ENCODE data around the gene RNF144A.

The RNF144A gene

GRCh38 chr2:6908291-6908690 is 8.9 kb upstream of the RNF144A start:
- DNase-seq (ENCODE audit: low spot score), result no peak

GRCh38 chr2:6909431-6910385 is 7.5 kb upstream of the RNF144A start:
- DNase-seq (ENCODE audit: low spot score), result no peak

GRCh38 chr2:6911721-6912120 is 5.5 kb upstream of the RNF144A start:
- no peak for DNase-seq (ENCODE audit: low spot score)

GRCh38 chr2:6913415-6914157 is 3.6 kb upstream of the RNF144A start:
- DNase-seq (ENCODE audit: low spot score), result no peak

- no peak for DNase-seq (ENCODE audit: low spot score)
These were observed 2.4 kb upstream of the RNF144A start for GRCh38 chr2:6914828-6915227.

- no peak for DNase-seq (ENCODE audit: low spot score)
These were observed 1.8 kb upstream of the RNF144A start for GRCh38 chr2:6915399-6915798.

GRCh38 chr2:6916224-6916623 is 988 bp upstream of the RNF144A start:
- no peak for DNase-seq (ENCODE audit: low spot score)

GRCh38 chr2:6916736-6917070 is 509 bp upstream of the RNF144A start:
- no peak for DNase-seq (ENCODE audit: low spot score)

- DNase-seq (ENCODE audit: low spot score), result no peak
These were observed 679 bp downstream of the RNF144A start for GRCh38 chr2:6917761-6918421.

- no peak for DNase-seq (ENCODE audit: low spot score)
These were observed 2.9 kb downstream of the RNF144A start for GRCh38 chr2:6919901-6920742.

- no peak for DNase-seq (ENCODE audit: low spot score)
These were observed 3.5 kb downstream of the RNF144A start for GRCh38 chr2:6920743-6921064.

- no peak for DNase-seq (ENCODE audit: low spot score)
These were observed 4.2 kb downstream of the RNF144A start for GRCh38 chr2:6921321-6921922.

GRCh38 chr2:6922201-6922656 is 5.0 kb downstream of the RNF144A start:
- DNase-seq (ENCODE audit: low spot score), result no peak

GRCh38 chr2:6923319-6923718 is 6.1 kb downstream of the RNF144A start:
- no peak for DNase-seq (ENCODE audit: low spot score)

GRCh38 chr2:6924101-6924923 is 7.1 kb downstream of the RNF144A start:
- DNase-seq (ENCODE audit: low spot score), result no peak

- DNase-seq (ENCODE audit: low spot score), result no peak
These were observed 7.8 kb downstream of the RNF144A start for GRCh38 chr2:6924924-6925409.

GRCh38 chr2:6926071-6926732 is 9.0 kb downstream of the RNF144A start:
- DNase-seq (ENCODE audit: low spot score), result no peak

- no peak for DNase-seq (ENCODE audit: low spot score)
These were observed 10.0 kb downstream of the RNF144A start for GRCh38 chr2:6927186-6927585.

- DNase-seq (ENCODE audit: low spot score), result no peak
These were observed 10.5 kb downstream of the RNF144A start for GRCh38 chr2:6927753-6928152.

GRCh38 chr2:6928452-6928851 is 11.2 kb downstream of the RNF144A start:
- no peak for DNase-seq (ENCODE audit: low spot score)

Measured in AG08395 (cell line).